ENCODE results near the gene NACC2.

DNA sequence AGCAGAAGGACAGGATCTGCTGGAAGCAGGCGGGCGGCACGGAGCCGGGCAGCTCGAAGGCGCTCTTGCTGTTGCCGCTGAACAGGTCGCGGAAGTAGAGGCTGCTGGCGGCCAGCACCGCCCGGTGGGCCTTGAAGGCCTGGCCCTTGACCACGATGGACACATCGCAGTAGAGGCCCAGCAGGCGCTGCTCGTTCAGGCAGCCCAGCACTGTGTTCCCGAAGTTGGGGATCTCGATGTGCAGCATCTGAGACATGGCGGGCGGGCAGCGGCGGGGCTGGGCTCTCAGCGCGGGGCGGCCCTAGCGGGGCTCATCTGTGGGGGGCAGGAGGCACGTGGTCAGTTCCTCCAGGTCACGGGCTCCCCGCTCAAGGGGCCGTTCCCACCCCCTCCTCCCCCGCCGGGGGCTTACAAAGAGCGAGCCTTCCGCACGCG lies 44.8 kb downstream of the NACC2 start:
- TF ChIP-seq, protein P1, sequence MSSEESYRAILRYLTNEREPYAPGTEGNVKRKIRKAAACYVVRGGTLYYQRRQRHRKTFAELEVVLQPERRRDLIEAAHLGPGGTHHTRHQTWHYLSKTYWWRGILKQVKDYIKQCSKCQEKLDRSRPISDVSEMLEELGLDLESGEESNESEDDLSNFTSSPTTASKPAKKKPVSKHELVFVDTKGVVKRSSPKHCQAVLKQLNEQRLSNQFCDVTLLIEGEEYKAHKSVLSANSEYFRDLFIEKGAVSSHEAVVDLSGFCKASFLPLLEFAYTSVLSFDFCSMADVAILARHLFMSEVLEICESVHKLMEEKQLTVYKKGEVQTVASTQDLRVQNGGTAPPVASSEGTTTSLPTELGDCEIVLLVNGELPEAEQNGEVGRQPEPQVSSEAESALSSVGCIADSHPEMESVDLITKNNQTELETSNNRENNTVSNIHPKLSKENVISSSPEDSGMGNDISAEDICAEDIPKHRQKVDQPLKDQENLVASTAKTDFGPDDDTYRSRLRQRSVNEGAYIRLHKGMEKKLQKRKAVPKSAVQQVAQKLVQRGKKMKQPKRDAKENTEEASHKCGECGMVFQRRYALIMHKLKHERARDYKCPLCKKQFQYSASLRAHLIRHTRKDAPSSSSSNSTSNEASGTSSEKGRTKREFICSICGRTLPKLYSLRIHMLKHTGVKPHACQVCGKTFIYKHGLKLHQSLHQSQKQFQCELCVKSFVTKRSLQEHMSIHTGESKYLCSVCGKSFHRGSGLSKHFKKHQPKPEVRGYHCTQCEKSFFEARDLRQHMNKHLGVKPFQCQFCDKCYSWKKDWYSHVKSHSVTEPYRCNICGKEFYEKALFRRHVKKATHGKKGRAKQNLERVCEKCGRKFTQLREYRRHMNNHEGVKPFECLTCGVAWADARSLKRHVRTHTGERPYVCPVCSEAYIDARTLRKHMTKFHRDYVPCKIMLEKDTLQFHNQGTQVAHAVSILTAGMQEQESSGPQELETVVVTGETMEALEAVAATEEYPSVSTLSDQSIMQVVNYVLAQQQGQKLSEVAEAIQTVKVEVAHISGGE (CRISPR knock-in tag; IDR thresholded peaks at IDR 0.05): no peak
- no peak for TF ChIP-seq ZZZ3 (IDR thresholded peaks at IDR 0.05; ENCODE audit: control insufficient read depth, insufficient read length, low read depth)
- TF ChIP-seq ZNF274 (IDR thresholded peaks at IDR 0.05; ENCODE audit: insufficient read depth, insufficient read length): no peak
- TF ChIP-seq, protein P2, sequence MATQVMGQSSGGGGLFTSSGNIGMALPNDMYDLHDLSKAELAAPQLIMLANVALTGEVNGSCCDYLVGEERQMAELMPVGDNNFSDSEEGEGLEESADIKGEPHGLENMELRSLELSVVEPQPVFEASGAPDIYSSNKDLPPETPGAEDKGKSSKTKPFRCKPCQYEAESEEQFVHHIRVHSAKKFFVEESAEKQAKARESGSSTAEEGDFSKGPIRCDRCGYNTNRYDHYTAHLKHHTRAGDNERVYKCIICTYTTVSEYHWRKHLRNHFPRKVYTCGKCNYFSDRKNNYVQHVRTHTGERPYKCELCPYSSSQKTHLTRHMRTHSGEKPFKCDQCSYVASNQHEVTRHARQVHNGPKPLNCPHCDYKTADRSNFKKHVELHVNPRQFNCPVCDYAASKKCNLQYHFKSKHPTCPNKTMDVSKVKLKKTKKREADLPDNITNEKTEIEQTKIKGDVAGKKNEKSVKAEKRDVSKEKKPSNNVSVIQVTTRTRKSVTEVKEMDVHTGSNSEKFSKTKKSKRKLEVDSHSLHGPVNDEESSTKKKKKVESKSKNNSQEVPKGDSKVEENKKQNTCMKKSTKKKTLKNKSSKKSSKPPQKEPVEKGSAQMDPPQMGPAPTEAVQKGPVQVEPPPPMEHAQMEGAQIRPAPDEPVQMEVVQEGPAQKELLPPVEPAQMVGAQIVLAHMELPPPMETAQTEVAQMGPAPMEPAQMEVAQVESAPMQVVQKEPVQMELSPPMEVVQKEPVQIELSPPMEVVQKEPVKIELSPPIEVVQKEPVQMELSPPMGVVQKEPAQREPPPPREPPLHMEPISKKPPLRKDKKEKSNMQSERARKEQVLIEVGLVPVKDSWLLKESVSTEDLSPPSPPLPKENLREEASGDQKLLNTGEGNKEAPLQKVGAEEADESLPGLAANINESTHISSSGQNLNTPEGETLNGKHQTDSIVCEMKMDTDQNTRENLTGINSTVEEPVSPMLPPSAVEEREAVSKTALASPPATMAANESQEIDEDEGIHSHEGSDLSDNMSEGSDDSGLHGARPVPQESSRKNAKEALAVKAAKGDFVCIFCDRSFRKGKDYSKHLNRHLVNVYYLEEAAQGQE (IDR thresholded peaks at IDR 0.05; ENCODE audit: low read depth, low read length): no peak
- no peak for TF ChIP-seq ESRRA (IDR thresholded peaks at IDR 0.05; ENCODE audit: low read length)
- no peak for TF ChIP-seq SP1 (IDR thresholded peaks at IDR 0.05; ENCODE audit: low read depth, low read length)
- TF ChIP-seq RUNX3 (IDR thresholded peaks at IDR 0.05; ENCODE audit: low read length): no peak
- TF ChIP-seq, protein P3, sequence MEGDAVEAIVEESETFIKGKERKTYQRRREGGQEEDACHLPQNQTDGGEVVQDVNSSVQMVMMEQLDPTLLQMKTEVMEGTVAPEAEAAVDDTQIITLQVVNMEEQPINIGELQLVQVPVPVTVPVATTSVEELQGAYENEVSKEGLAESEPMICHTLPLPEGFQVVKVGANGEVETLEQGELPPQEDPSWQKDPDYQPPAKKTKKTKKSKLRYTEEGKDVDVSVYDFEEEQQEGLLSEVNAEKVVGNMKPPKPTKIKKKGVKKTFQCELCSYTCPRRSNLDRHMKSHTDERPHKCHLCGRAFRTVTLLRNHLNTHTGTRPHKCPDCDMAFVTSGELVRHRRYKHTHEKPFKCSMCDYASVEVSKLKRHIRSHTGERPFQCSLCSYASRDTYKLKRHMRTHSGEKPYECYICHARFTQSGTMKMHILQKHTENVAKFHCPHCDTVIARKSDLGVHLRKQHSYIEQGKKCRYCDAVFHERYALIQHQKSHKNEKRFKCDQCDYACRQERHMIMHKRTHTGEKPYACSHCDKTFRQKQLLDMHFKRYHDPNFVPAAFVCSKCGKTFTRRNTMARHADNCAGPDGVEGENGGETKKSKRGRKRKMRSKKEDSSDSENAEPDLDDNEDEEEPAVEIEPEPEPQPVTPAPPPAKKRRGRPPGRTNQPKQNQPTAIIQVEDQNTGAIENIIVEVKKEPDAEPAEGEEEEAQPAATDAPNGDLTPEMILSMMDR (IDR thresholded peaks at IDR 0.05 in 2 of 3, conservative IDR thresholded peaks at IDR 0.05 in 1 of 3; ENCODE audit: control insufficient read depth in 2 of 3, extremely low read depth in 1 of 3, insufficient read depth in 1 of 3, low read depth in 3 of 3, low read length in 3 of 3): no peak
- TF ChIP-seq IRF4 (IDR thresholded peaks at IDR 0.05; ENCODE audit: low read depth, low read length): no peak
- no peak for TF ChIP-seq MXI1 (IDR thresholded peaks at IDR 0.05; ENCODE audit: low read depth, low read length)
- no peak for TF ChIP-seq IKZF2 (IDR thresholded peaks at IDR 0.05)
- no peak for TF ChIP-seq TAF1 (IDR thresholded peaks at IDR 0.05; ENCODE audit: borderline replicate concordance, low read depth, low read length)
- no peak for TF ChIP-seq ZNF207 (IDR thresholded peaks at IDR 0.05; ENCODE audit: borderline replicate concordance)
- no peak for TF ChIP-seq SPI1 (IDR thresholded peaks at IDR 0.05; ENCODE audit: borderline replicate concordance, insufficient read depth, low read depth, low read length)

Measured in GM12878 (cell line).